Activated CD4-positive, alpha-beta T cell treated with anti-CD3 and anti-CD28 coated beads, Interleukin-2, amount 50 U/mL, for 1 hour (primary cell): ENCODE data around the gene HINT3.
"Not testable (repeated sequence)": the region's sequence is repeated elsewhere in the genome, so short reads cannot be mapped to it uniquely, and the experiment has no call there.

Source experiments
- DNase-seq: peaks from one replicate; pipeline ENCODE4 v3.0.0-alpha.2; 2020

The HINT3 gene

GRCh38 chr6:126010040-126010439 lies 53.5 kb downstream of the HINT3 start:
- DNase-seq = no peak

GRCh38 chr6:126015863-126016262 lies 59.3 kb downstream of the HINT3 start:
- DNase-seq = no peak

- DNase-seq = no peak
Observed at GRCh38 chr6:126016591-126016990, 60.0 kb downstream of the HINT3 start.

- no peak for DNase-seq
Observed at GRCh38 chr6:126017668-126018067, 61.1 kb downstream of the HINT3 start.

- no peak for DNase-seq
Observed at GRCh38 chr6:126020305-126021050, 63.9 kb downstream of the HINT3 start.

GRCh38 chr6:126023474-126023873 lies 66.9 kb downstream of the HINT3 start:
- not testable (repeated sequence) for DNase-seq

- DNase-seq = no peak
Observed at GRCh38 chr6:126026001-126026400, 69.4 kb downstream of the HINT3 start.

GRCh38 chr6:126027601-126028000 lies 71.0 kb downstream of the HINT3 start:
- no peak for DNase-seq
